SIG-M5 treated with dmso at 0.1 percent for 504 hours (cell line): ENCODE results near the gene NBEA.

Experiments used
- DNase-seq: peaks from one replicate; lab custom pipeline; 2025; ENCODE audit not compliant: unreplicated experiment; lab: John Stamatoyannopoulos, UW

NBEA gene

GRCh38 chr13:35498231-35498630 lies 556.2 kb downstream of the NBEA start:
- no peak for DNase-seq

GRCh38 chr13:35499196-35499662 lies 557.2 kb downstream of the NBEA start:
- DNase-seq, result no peak

GRCh38 chr13:35499676-35500075 lies 557.6 kb downstream of the NBEA start:
- DNase-seq, result no peak

- no peak for DNase-seq
Observed at GRCh38 chr13:35500144-35500543, 558.1 kb downstream of the NBEA start.

GRCh38 chr13:35501661-35502235 lies 559.7 kb downstream of the NBEA start:
- no peak for DNase-seq

- DNase-seq, result no peak
Observed at GRCh38 chr13:35502456-35502855, 560.4 kb downstream of the NBEA start.

GRCh38 chr13:35512271-35512920 lies 570.3 kb downstream of the NBEA start:
- DNase-seq, result peak; percentile 48

- DNase-seq, result no peak
Observed at GRCh38 chr13:35514061-35514477, 572.0 kb downstream of the NBEA start.

- no peak for DNase-seq
Observed at GRCh38 chr13:35514801-35515502, 572.9 kb downstream of the NBEA start.

GRCh38 chr13:35518337-35518946 lies 576.4 kb downstream of the NBEA start:
- no peak for DNase-seq

GRCh38 chr13:35524171-35524570 lies 582.1 kb downstream of the NBEA start:
- no peak for DNase-seq

GRCh38 chr13:35526577-35526976 lies 584.5 kb downstream of the NBEA start:
- DNase-seq, result no peak

- DNase-seq, result no peak
Observed at GRCh38 chr13:35527451-35527850, 585.4 kb downstream of the NBEA start.

GRCh38 chr13:35530147-35530546 lies 588.1 kb downstream of the NBEA start:
- no peak for DNase-seq

GRCh38 chr13:35530581-35530980 lies 588.5 kb downstream of the NBEA start:
- no peak for DNase-seq

GRCh38 chr13:35531526-35531925 lies 589.5 kb downstream of the NBEA start:
- no peak for DNase-seq

- no peak for DNase-seq
Observed at GRCh38 chr13:35534343-35534742, 592.3 kb downstream of the NBEA start.

GRCh38 chr13:35548790-35549189 lies 606.7 kb downstream of the NBEA start:
- DNase-seq, result no peak

GRCh38 chr13:35549481-35549880 lies 607.4 kb downstream of the NBEA start:
- DNase-seq, result peak; percentile 0

- DNase-seq, result no peak
Observed at GRCh38 chr13:35552172-35552844, 610.2 kb downstream of the NBEA start.

- no peak for DNase-seq
Observed at GRCh38 chr13:35554972-35555623, 613.0 kb downstream of the NBEA start.
